ENCODE results near the gene KLC1. TPM values are rescaled to one million over a fixed set of nuclear protein-coding genes. Genes with fewer than 3 reads are reported as not detected.

The KLC1 gene
- total RNA-seq, 4 donors from 2014 or later: 214 to 500 (median 268) TPM

GRCh38 chr14:103737432-103738045 lies 108.5 kb downstream of the KLC1 start:
- intact Hi-C loops (cut with DNase I; ENCODE audit: low total_unique reads): no loop called here
- no peak for DNase-seq (ENCODE audit: low spot score in 2 of 2)
- no peak overlapping the region for H3K4me3 ChIP-seq (ENCODE audit: low read depth, poor library complexity, severe bottlenecking)
- TF ChIP-seq POLR2A (IDR thresholded peaks at IDR 0.05) (no peak), CTCF (IDR thresholded peaks at IDR 0.05) (no peak)
- WGBS, 2 donors: 91 to 92% methylated on average over 16 of the region's 16 CpGs

GRCh38 chr14:103738166-103738565 lies 109.2 kb downstream of the KLC1 start:
- intact Hi-C loops (cut with DNase I; ENCODE audit: low total_unique reads): no loop called here
- no peak for DNase-seq (ENCODE audit: low spot score in 2 of 2)
- no peak for TF ChIP-seq CTCF (IDR thresholded peaks at IDR 0.05)
- TF ChIP-seq POLR2A (IDR thresholded peaks at IDR 0.05): no peak
- no peak overlapping the region for H3K4me3 ChIP-seq (ENCODE audit: low read depth, poor library complexity, severe bottlenecking)
- 78 to 84% methylated on average over 10 of the region's 10 CpGs for WGBS, 2 donors

GRCh38 chr14:103738701-103739451 lies 109.9 kb downstream of the KLC1 start:
- peak in 1 of 2 donors; percentile 83 for DNase-seq (ENCODE audit: low spot score in 2 of 2)
- 83 to 84% methylated on average over 34 of the region's 34 CpGs for WGBS, 2 donors
- no peak overlapping the region for H3K4me3 ChIP-seq (ENCODE audit: low read depth, poor library complexity, severe bottlenecking)
- intact Hi-C loops (cut with DNase I; ENCODE audit: low total_unique reads): no loop called here
- TF ChIP-seq CTCF (IDR thresholded peaks at IDR 0.05) (no peak), POLR2A (IDR thresholded peaks at IDR 0.05) (no peak)

- peak in 1 of 2 donors; percentile 73 for DNase-seq (ENCODE audit: low spot score in 2 of 2)
- WGBS, 2 donors: 92 to 97% methylated on average over 4 to 6 of the region's 6 CpGs
- no peak for TF ChIP-seq CTCF (IDR thresholded peaks at IDR 0.05)
- no peak for TF ChIP-seq POLR2A (IDR thresholded peaks at IDR 0.05)
- intact Hi-C loops (cut with DNase I; ENCODE audit: low total_unique reads): no loop called here
- no peak overlapping the region for H3K4me3 ChIP-seq (ENCODE audit: low read depth, poor library complexity, severe bottlenecking)
These were observed 110.4 kb downstream of the KLC1 start for GRCh38 chr14:103739466-103739792.

GRCh38 chr14:103739793-103740501 lies 110.9 kb downstream of the KLC1 start:
- DNase-seq (ENCODE audit: low spot score in 2 of 2): peak in 1 of 2 donors; percentile 82
- TF ChIP-seq CTCF (IDR thresholded peaks at IDR 0.05) (no peak), POLR2A (IDR thresholded peaks at IDR 0.05) (no peak)
- intact Hi-C loops (cut with DNase I; ENCODE audit: low total_unique reads): no loop called here
- no peak overlapping the region for H3K4me3 ChIP-seq (ENCODE audit: low read depth, poor library complexity, severe bottlenecking)
- 87 to 90% methylated on average over 13 to 19 of the region's 30 CpGs for WGBS, 2 donors
